Trophoblast cell (in vitro differentiated cells and primary cell): ENCODE data around the gene PTPN7.
A peak's percentile ranks its signal among the peaks of the same experiment; 100 is the strongest.

ENCODE experiments used
- DNase-seq, 2 donors: peaks; one replicate each; pipeline ENCODE4 v3.0.0-alpha.2; 2016
- H2AFZ ChIP-seq: 2 replicates; pipeline ENCODE4 v1.6.1; 2013; ENCODE audit warnings: low read length, moderate library complexity, mild to moderate bottlenecking; ENCODE audit not compliant: insufficient read depth, poor library complexity
- H2AK5ac ChIP-seq: 2 replicates; pipeline ENCODE4 v1.6.1; 2013; ENCODE audit warnings: mild to moderate bottlenecking, low read length
- H2BK120ac ChIP-seq: 2 replicates; pipeline ENCODE4 v1.6.1; 2013; ENCODE audit warnings: low read length, mild to moderate bottlenecking, moderate library complexity; ENCODE audit not compliant: insufficient read depth, poor library complexity
- H2BK12ac ChIP-seq: 2 replicates; pipeline ENCODE4 v1.6.1; 2013; ENCODE audit warnings: mild to moderate bottlenecking, low read length, moderate library complexity
- H2BK5ac ChIP-seq: 2 replicates; pipeline ENCODE4 v1.6.1; 2013; ENCODE audit warnings: low read length, low read depth, moderate library complexity, mild to moderate bottlenecking; ENCODE audit not compliant: poor library complexity
- H3K14ac ChIP-seq: 2 replicates; pipeline ENCODE4 v1.6.1; 2013; ENCODE audit warnings: mild to moderate bottlenecking, low read length
- H3K18ac ChIP-seq: 2 replicates; pipeline ENCODE4 v1.6.1; 2013; ENCODE audit warnings: mild to moderate bottlenecking, low read length
- H3K23ac ChIP-seq: 2 replicates; pipeline ENCODE4 v1.6.1; 2013; ENCODE audit warnings: low read length
- H3K27ac ChIP-seq: 2 replicates; pipeline ENCODE4 v1.5.1; 2013; ENCODE audit warnings: low read depth, mild to moderate bottlenecking, inconsistent platforms, low read length, moderate library complexity
- H3K27me3 ChIP-seq: 2 replicates; pipeline ENCODE4 v1.6.1; 2013; ENCODE audit warnings: inconsistent platforms, mild to moderate bottlenecking, low read length, moderate library complexity; ENCODE audit not compliant: insufficient read depth
- H3K36me3 ChIP-seq, 2 experiments: 1 replicate in 1 of 2; 2 replicates in 1 of 2; pipeline ENCODE4 v1.6.1; 2013; ENCODE audit warnings: low read length in 2 of 2, mild to moderate bottlenecking in 2 of 2, moderate library complexity in 1 of 2; ENCODE audit not compliant: insufficient read depth in 2 of 2, control insufficient read depth in 1 of 2
- H3K4ac ChIP-seq: 2 replicates; pipeline ENCODE4 v1.6.1; 2013; ENCODE audit warnings: low read depth, mild to moderate bottlenecking, low read length, moderate library complexity
- H3K4me1 ChIP-seq, 2 experiments: 1 replicate in 1 of 2; 2 replicates in 1 of 2; pipeline ENCODE4 v1.6.1; 2013; ENCODE audit warnings: low read length in 2 of 2, mild to moderate bottlenecking in 2 of 2, moderate library complexity in 1 of 2; ENCODE audit not compliant: insufficient read depth in 2 of 2, control insufficient read depth in 1 of 2
- H3K4me2 ChIP-seq: 2 replicates; pipeline ENCODE4 v1.6.1; 2013; ENCODE audit warnings: inconsistent platforms, mild to moderate bottlenecking, low read length, moderate library complexity
- H3K4me3 ChIP-seq: 2 replicates; pipeline ENCODE4 v1.5.1; 2013; ENCODE audit warnings: mild to moderate bottlenecking, low read depth, low read length, inconsistent platforms
- H3K79me1 ChIP-seq: one replicate; pipeline ENCODE4 v1.6.1; 2013; ENCODE audit warnings: low read length
- H3K79me2 ChIP-seq: 2 replicates; pipeline ENCODE4 v1.6.1; 2013; ENCODE audit warnings: low read length, mild to moderate bottlenecking; ENCODE audit not compliant: control insufficient read depth, insufficient read depth, poor library complexity
- H3K9ac ChIP-seq: 2 replicates; pipeline ENCODE4 v1.6.1; 2013; ENCODE audit warnings: mild to moderate bottlenecking, low read length
- H3K9me3 ChIP-seq: 2 replicates; pipeline ENCODE4 v1.6.1; 2013; ENCODE audit warnings: low read depth, mild to moderate bottlenecking, control low read depth, inconsistent platforms, low read length; ENCODE audit not compliant: insufficient read depth
- H4K12ac ChIP-seq: 2 replicates; pipeline ENCODE4 v1.6.1; 2013; ENCODE audit warnings: low read depth, mild to moderate bottlenecking, low read length, moderate library complexity
- H4K8ac ChIP-seq: 2 replicates; pipeline ENCODE4 v1.6.1; 2013; ENCODE audit warnings: low read depth, mild to moderate bottlenecking, low read length, moderate library complexity
- H4K91ac ChIP-seq: one replicate; pipeline ENCODE4 v1.6.1; 2013; ENCODE audit warnings: low read depth, mild to moderate bottlenecking, low read length, moderate library complexity
- WGBS: extraction: QIAGEN DNeasy Blood & Tissue Kit; methylation state at CpG from one replicate; pipeline ENCODE4 v1.1.7; 2013; ENCODE audit warnings: missing lambda C conversion rate; ENCODE audit not compliant: insufficient read length, insufficient coverage; ENCODE audit errors: extremely low coverage; 5-methylcytosine and 5-hydroxymethylcytosine counted together

PTPN7 gene

GRCh38 chr1:202131956-202132821 is 28.2 kb downstream of the PTPN7 start:
- no peak overlapping the region for H2BK120ac ChIP-seq
- WGBS: no CpG with 5 or more reads among the region's 12 CpGs
- no peaks in the 10 kb centered on the region for H3K79me1 ChIP-seq

GRCh38 chr1:202130816-202131522 is 29.4 kb downstream of the PTPN7 start:
- WGBS: no CpG with 5 or more reads among the region's 9 CpGs
- H2AFZ ChIP-seq: no peak overlapping the region
- DNase-seq: no peak

More at GRCh38 chr1:202131956-202132821, 28.2 kb downstream of the PTPN7 start:
- Histone ChIP-seq H3K14ac (no peak overlapping the region), H3K4me1 (peaks cover 13 to 15% of the 10 kb centered on the region in 2 experiments), H3K9ac (no peak overlapping the region), H4K91ac (peak overlapping the region; percentile 16), H3K18ac (no peak overlapping the region), H3K9me3 (peaks cover 1% of the 10 kb centered on the region), H2BK5ac (no peak overlapping the region), H2AFZ (no peak overlapping the region), H3K79me2 (no peaks in the 10 kb centered on the region), H3K27ac (peak overlapping the region; percentile 35), H3K23ac (no peak overlapping the region), H2AK5ac (no peak overlapping the region), H3K36me3 (peaks cover 17 to 24% of the 10 kb centered on the region in 2 experiments), H2BK12ac (no peak overlapping the region), H3K4me3 (no peak overlapping the region), H4K12ac (no peak overlapping the region), H3K4me2 (peak overlapping the region; percentile 30), H4K8ac (no peak overlapping the region), H3K4ac (no peak overlapping the region), H3K27me3 (no peaks in the 10 kb centered on the region)
- DNase-seq: peak in 1 of 2 donors; percentile 23

GRCh38 chr1:202130297-202130721 is 30.1 kb downstream of the PTPN7 start:
- Histone ChIP-seq H3K27ac (no peak overlapping the region), H3K4me2 (no peak overlapping the region), H3K18ac (no peak overlapping the region), H2BK12ac (no peak overlapping the region), H2BK120ac (no peak overlapping the region), H3K79me2 (no peaks in the 10 kb centered on the region), H3K9ac (no peak overlapping the region), H3K23ac (no peak overlapping the region), H3K4ac (no peak overlapping the region), H4K91ac (no peak overlapping the region), H3K9me3 (peaks cover 1% of the 10 kb centered on the region), H3K79me1 (no peaks in the 10 kb centered on the region), H3K4me3 (no peak overlapping the region), H4K12ac (no peak overlapping the region), H2AFZ (no peak overlapping the region), H3K27me3 (no peaks in the 10 kb centered on the region), H3K4me1 (peaks cover 13 to 15% of the 10 kb centered on the region in 2 experiments), H2BK5ac (no peak overlapping the region), H4K8ac (no peak overlapping the region), H2AK5ac (no peak overlapping the region), H3K14ac (no peak overlapping the region), H3K36me3 (peaks cover 17 to 18% of the 10 kb centered on the region in 2 experiments)
- WGBS: no CpG with 5 or more reads among the region's 11 CpGs
- no peak for DNase-seq

More at GRCh38 chr1:202130816-202131522, 29.4 kb downstream of the PTPN7 start:
- H3K27ac ChIP-seq: no peak overlapping the region
- no peaks in the 10 kb centered on the region for H3K79me2 ChIP-seq
- H3K4me2 ChIP-seq: no peak overlapping the region
- H2BK5ac ChIP-seq: no peak overlapping the region
- H3K18ac ChIP-seq: no peak overlapping the region
- no peak overlapping the region for H3K9ac ChIP-seq
- H3K79me1 ChIP-seq: no peaks in the 10 kb centered on the region
- H3K4me3 ChIP-seq: no peak overlapping the region
- no peak overlapping the region for H3K14ac ChIP-seq
- peaks cover 1% of the 10 kb centered on the region for H3K9me3 ChIP-seq
- no peaks in the 10 kb centered on the region for H3K27me3 ChIP-seq
- H3K4ac ChIP-seq: no peak overlapping the region
- H2AK5ac ChIP-seq: no peak overlapping the region
- no peak overlapping the region for H2BK12ac ChIP-seq
- peaks cover 13 to 15% of the 10 kb centered on the region in 2 experiments for H3K4me1 ChIP-seq
- H4K8ac ChIP-seq: no peak overlapping the region
- no peak overlapping the region for H4K91ac ChIP-seq
- peaks cover 17 to 24% of the 10 kb centered on the region in 2 experiments for H3K36me3 ChIP-seq
- no peak overlapping the region for H2BK120ac ChIP-seq
- H4K12ac ChIP-seq: no peak overlapping the region
- H3K23ac ChIP-seq: no peak overlapping the region

GRCh38 chr1:202129453-202130296 is 30.7 kb downstream of the PTPN7 start:
- H3K14ac ChIP-seq: no peak overlapping the region
- no peak overlapping the region for H2BK5ac ChIP-seq
- no peak overlapping the region for H2BK120ac ChIP-seq
- no peak overlapping the region for H2AFZ ChIP-seq
- H2BK12ac ChIP-seq: no peak overlapping the region
- H3K36me3 ChIP-seq: peaks cover 14% of the 10 kb centered on the region in 2 experiments
- no peak overlapping the region for H3K9ac ChIP-seq
- H3K27ac ChIP-seq: no peak overlapping the region
- H3K4me1 ChIP-seq: peaks cover 13 to 15% of the 10 kb centered on the region in 2 experiments
- DNase-seq: no peak
- H3K79me1 ChIP-seq: no peaks in the 10 kb centered on the region
- H4K8ac ChIP-seq: no peak overlapping the region
- H3K4ac ChIP-seq: no peak overlapping the region
- no peak overlapping the region for H3K4me3 ChIP-seq
- no CpG with 5 or more reads among the region's 8 CpGs for WGBS
- no peak overlapping the region for H3K18ac ChIP-seq
- H2AK5ac ChIP-seq: no peak overlapping the region
- H3K79me2 ChIP-seq: no peaks in the 10 kb centered on the region
- no peaks in the 10 kb centered on the region for H3K27me3 ChIP-seq
- no peak overlapping the region for H3K23ac ChIP-seq
- no peak overlapping the region for H3K4me2 ChIP-seq
- peaks cover 1% of the 10 kb centered on the region for H3K9me3 ChIP-seq
- H4K12ac ChIP-seq: no peak overlapping the region
- H4K91ac ChIP-seq: no peak overlapping the region
